HL-60/S4 treated with phorbol 12-myristate 13-acetate at 8.2 ng/mL for 4 days and 3 days (cell line): ENCODE measurements around the gene SLC12A7.

Experiments
- in situ Hi-C: fragments of 300-500 bp; cut with MboI; formaldehyde crosslinking; loops from 2 replicates; pipeline ENCODE4 v1.15.0; 2022; ENCODE audit warnings: low sequenced_read_pairs

Gene SLC12A7

GRCh38 chr5:1054018-1054798, 57.7 kb downstream of the SLC12A7 start:
- in situ Hi-C loops, result no loop called here

GRCh38 chr5:1053391-1054017, 58.4 kb downstream of the SLC12A7 start:
- in situ Hi-C loops, result no loop called here

- in situ Hi-C loops, result no loop called here
Measured at GRCh38 chr5:1052641-1053390, 59.0 kb downstream of the SLC12A7 start.

- in situ Hi-C loops, result no loop called here
Measured at GRCh38 chr5:1052076-1052475, 59.8 kb downstream of the SLC12A7 start.

GRCh38 chr5:1051366-1051720, 60.5 kb downstream of the SLC12A7 start:
- in situ Hi-C loops, result no loop called here

GRCh38 chr5:1050423-1051365, 61.2 kb downstream of the SLC12A7 start:
- in situ Hi-C loops, result no loop called here

- in situ Hi-C loops, result no loop called here
Measured at GRCh38 chr5:1048861-1049838, 62.7 kb downstream of the SLC12A7 start.

GRCh38 chr5:1048162-1048721, 63.6 kb downstream of the SLC12A7 start:
- in situ Hi-C loops, result no loop called here

- in situ Hi-C loops, result no loop called here
Measured at GRCh38 chr5:1047332-1047965, 64.4 kb downstream of the SLC12A7 start.

GRCh38 chr5:1045960-1046560, 65.8 kb downstream of the SLC12A7 start:
- in situ Hi-C loops, result no loop called here

GRCh38 chr5:1044117-1044516, 67.7 kb downstream of the SLC12A7 start:
- in situ Hi-C loops, result no loop called here

GRCh38 chr5:1043327-1043726, 68.5 kb downstream of the SLC12A7 start:
- in situ Hi-C loops, result no loop called here

- in situ Hi-C loops, result no loop called here
Measured at GRCh38 chr5:1042626-1043025, 69.2 kb downstream of the SLC12A7 start.

- in situ Hi-C loops, result no loop called here
Measured at GRCh38 chr5:1041225-1042143, 70.4 kb downstream of the SLC12A7 start.

GRCh38 chr5:1040571-1040970, 71.3 kb downstream of the SLC12A7 start:
- in situ Hi-C loops, result no loop called here

- in situ Hi-C loops, result no loop called here
Measured at GRCh38 chr5:1039706-1040260, 72.1 kb downstream of the SLC12A7 start.

GRCh38 chr5:1039210-1039548, 72.7 kb downstream of the SLC12A7 start:
- in situ Hi-C loops, result no loop called here
